Bronchial epithelial cell (primary cell): ENCODE data around the gene CALY. TPM values are rescaled to one million over a fixed set of nuclear protein-coding genes. Genes with fewer than 3 reads are reported as not detected.

ENCODE experiments used
- DNase-seq: peaks from one replicate; pipeline ENCODE4 v3.0.0-alpha.2; 2010; ENCODE audit warnings: low read depth
- FAIRE-seq: peaks from 2 replicates; lab custom pipeline; 2011; peaks lifted over from hg19 to GRCh38; lab: Jason Lieb, UNC
- H3K27me3 ChIP-seq: 2 replicates; pipeline ENCODE4 v1.5.1; 2011; ENCODE audit warnings: low read length; ENCODE audit not compliant: control insufficient read depth, insufficient read depth
- H3K36me3 ChIP-seq: 2 replicates; pipeline ENCODE4 v1.5.1; 2011; ENCODE audit warnings: low read length; ENCODE audit not compliant: control insufficient read depth, insufficient read depth
- H3K4me3 ChIP-seq: 2 replicates; pipeline ENCODE4 v1.5.1; 2011; ENCODE audit warnings: mild to moderate bottlenecking, low read depth, low read length, control low read depth
- CTCF ChIP-seq: IDR thresholded peaks from 2 replicates; pipeline ENCODE4 v1.5.1; 2011; ENCODE audit warnings: mild to moderate bottlenecking, moderate library complexity, low read length, control low read depth, inconsistent platforms; ENCODE audit not compliant: insufficient read depth, severe bottlenecking
- total RNA-seq: library from RNA; depleted of rRNA; stranded (reverse); fragments of >200 nt; gene quantifications from 2 replicates; pipeline ENCODE4 v1.2.1, GENCODE V29; 2014

CALY gene
- total RNA-seq, 1 donor from 2014 or later, result not detected

GRCh38 chr10:133282846-133283390 is 53.8 kb downstream of the CALY start:
- FAIRE-seq (no peak), DNase-seq (no peak)
- no peaks in the 10 kb centered on the region for H3K27me3 ChIP-seq
- H3K4me3 ChIP-seq, result no peak overlapping the region
- H3K36me3 ChIP-seq, result peaks cover 34% of the 10 kb centered on the region
- TF ChIP-seq CTCF, result no peak

- Histone ChIP-seq H3K4me3 (no peak overlapping the region), H3K27me3 (no peaks in the 10 kb centered on the region), H3K36me3 (peaks cover 31% of the 10 kb centered on the region)
- TF ChIP-seq CTCF, result no peak
- FAIRE-seq (no peak), DNase-seq (no peak)
These were observed 54.9 kb downstream of the CALY start for GRCh38 chr10:133281628-133282372.

- DNase-seq, result no peak
- Histone ChIP-seq H3K4me3 (no peak overlapping the region), H3K36me3 (peaks cover 31% of the 10 kb centered on the region), H3K27me3 (no peaks in the 10 kb centered on the region)
- no peak for FAIRE-seq
- no peak for TF ChIP-seq CTCF
These were observed 55.6 kb downstream of the CALY start for GRCh38 chr10:133281084-133281483.

- Histone ChIP-seq H3K4me3 (no peak overlapping the region), H3K36me3 (peaks cover 31% of the 10 kb centered on the region), H3K27me3 (no peaks in the 10 kb centered on the region)
- TF ChIP-seq CTCF, result no peak
- FAIRE-seq, result no peak
- no peak for DNase-seq
These were observed 56.2 kb downstream of the CALY start for GRCh38 chr10:133280391-133281059.

GRCh38 chr10:133279326-133280226 is 57.1 kb downstream of the CALY start:
- FAIRE-seq, result no peak
- H3K4me3 ChIP-seq, result no peak overlapping the region
- peaks cover 23% of the 10 kb centered on the region for H3K36me3 ChIP-seq
- H3K27me3 ChIP-seq, result no peaks in the 10 kb centered on the region
- no peak for DNase-seq
- TF ChIP-seq CTCF, result no peak
